Adrenal gland (tissue), 12 donors: ENCODE results near the gene PARP11. TPM values are rescaled to one million over a fixed set of nuclear protein-coding genes. Genes with fewer than 3 reads are reported as not detected.

Experiments used
- DNase-seq, 7 donors: peaks; one replicate each; pipeline ENCODE4 v3.0.0-alpha.2; 2019 to 2020
- H3K27ac ChIP-seq, 5 donors: fragments of 200-600 bp; sonication (generic) in 4 of 5; 1 replicate in 3 of 5; 2 replicates in 2 of 5; pipeline versions ENCODE4 v1.5.1 to v1.8.0; 2016 to 2020; ENCODE audit warnings: mild to moderate bottlenecking in 1 of 5
- H3K27me3 ChIP-seq: fragments of 200-600 bp; 2 replicates; pipeline ENCODE4 v1.8.0; 2021
- H3K36me3 ChIP-seq, 2 donors: fragments of 200-600 bp; replicated peaks in 1 of 2; 1 replicate in 1 of 2; 2 replicates in 1 of 2; pipeline versions ENCODE4 v1.5.1 to v1.8.0; 2018 to 2022
- H3K4me1 ChIP-seq, 2 donors: fragments of 200-600 bp; replicated peaks in 1 of 2; 1 replicate in 1 of 2; 2 replicates in 1 of 2; pipeline versions ENCODE4 v1.5.1 to v1.8.0; 2018 to 2021
- H3K4me3 ChIP-seq, 4 donors: fragments of 200-600 bp; sonication (generic) in 3 of 4; one replicate each; pipeline ENCODE4 v1.5.1; 2016 to 2018
- H3K9me3 ChIP-seq, 3 donors: fragments of 200-600 bp; sonication (generic) in 1 of 3; replicated peaks in 1 of 3; 1 replicate in 2 of 3; 2 replicates in 1 of 3; pipeline versions ENCODE4 v1.5.1 to v1.8.0; 2016 to 2021
- POLR2A ChIP-seq, 2 donors: fragments of 450-650 bp; IDR thresholded peaks; one replicate each; pipeline ENCODE4 v1.6.1; 2017; ENCODE audit warnings: antibody characterized with exemption in 2 of 2, mild to moderate bottlenecking in 2 of 2, moderate library complexity in 1 of 2
- WGBS, 4 donors: extraction: QIAGEN DNeasy Blood & Tissue Kit in 2 of 4; methylation state at CpG; one replicate each; pipeline versions ENCODE4 v1.1.5 to v1.1.7; 2013 to 2017; 5-methylcytosine and 5-hydroxymethylcytosine counted together
- intact Hi-C, 2 donors: fragments of 100-400 bp; cut with DNase I; formaldehyde crosslinking; loops; one replicate each; pipeline versions ENCODE4 v1.14.1 to v1.15.0; 2022 to 2023
- polyA plus RNA-seq, 3 donors: library from polyadenylated mRNA; stranded (reverse); fragments of 200-250 nt in 2 of 3; fragments of 350-450 nt in 1 of 3; fragmentation: Illumina TruSeq in 1 of 3; extraction: RNeasy Lipid Tissue Mini Kit (QIAGEN cat#74804) in 1 of 3; gene quantifications; one replicate each; pipeline ENCODE4 v1.2.3, GENCODE V29; 2013 to 2014
- total RNA-seq, 9 donors: library from RNA; depleted of rRNA in 4 of 9; stranded (reverse); fragments of >200 nt in 4 of 9; fragments of 120-200 nt in 1 of 9; fragmentation: NEBNext Ultra II Directional in 1 of 9; extraction: Animal tissue kit (Norgen Biotek cat#: 25700) in 1 of 9; gene quantifications; one replicate each; pipeline versions ENCODE4 v1.1.0 to v1.2.4, GENCODE V29; 2013 to 2023
- TF ChIP-seq, protein P1 (sequence below), 6 experiments: fragments of 450-650 bp in 4 of 6; fragments of 200-600 bp in 2 of 6; sonication (generic) in 1 of 6; IDR thresholded peaks; 1 replicate in 5 of 6; 2 replicates in 1 of 6; pipeline versions ENCODE4 v1.5.1 to v1.8.0; 2016 to 2021; ENCODE audit warnings: antibody characterized with exemption in 6 of 6, mild to moderate bottlenecking in 2 of 6, moderate library complexity in 1 of 6
- donor health status: healthy with polysubstance abuse.
- donor health status: Bipolar disorder and iron deficiency.
- donor health status: DM: yes; HTN: yes; CAD: no.
- donor health status: DM: no; HTN: no; CAD: no.
- donor health status: DM: no; HTN: no; CAD: no.
- donor health status: DM: yes; HTN: yes; CAD: no.

PARP11 gene
- total and polyA plus RNA-seq, 12 donors: 2.8 to 29.8 (median 16.8) TPM

DNA sequence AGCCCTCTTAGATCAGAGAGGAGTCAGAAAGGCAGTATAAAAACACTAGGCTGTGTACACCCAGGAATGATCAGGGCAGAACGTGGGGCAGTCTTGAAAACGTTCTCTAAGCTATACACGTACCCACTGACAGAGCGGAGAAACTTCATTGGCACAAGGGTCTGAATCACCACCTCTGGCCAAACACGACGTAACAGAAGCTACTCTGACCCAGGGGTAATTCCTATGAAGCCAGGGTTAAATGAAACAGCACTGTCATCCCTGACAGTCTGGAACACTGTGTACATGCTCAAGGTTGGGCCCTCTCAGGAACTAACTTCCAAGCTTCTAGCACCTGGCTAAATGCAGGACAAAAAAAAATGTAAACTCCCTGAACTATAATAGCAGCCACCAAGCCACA lies 38.4 kb downstream of the PARP11 start:
- H3K27ac ChIP-seq: peak overlapping the region in 4 of 5 donors; percentile 40 to 87 (median 72)
- DNase-seq: peak; percentile 58 to 80 (median 77)
- no peaks in the 10 kb centered on the region for H3K27me3 ChIP-seq
- no peaks in the 10 kb centered on the region for H3K36me3 ChIP-seq
- TF ChIP-seq, protein P1, sequence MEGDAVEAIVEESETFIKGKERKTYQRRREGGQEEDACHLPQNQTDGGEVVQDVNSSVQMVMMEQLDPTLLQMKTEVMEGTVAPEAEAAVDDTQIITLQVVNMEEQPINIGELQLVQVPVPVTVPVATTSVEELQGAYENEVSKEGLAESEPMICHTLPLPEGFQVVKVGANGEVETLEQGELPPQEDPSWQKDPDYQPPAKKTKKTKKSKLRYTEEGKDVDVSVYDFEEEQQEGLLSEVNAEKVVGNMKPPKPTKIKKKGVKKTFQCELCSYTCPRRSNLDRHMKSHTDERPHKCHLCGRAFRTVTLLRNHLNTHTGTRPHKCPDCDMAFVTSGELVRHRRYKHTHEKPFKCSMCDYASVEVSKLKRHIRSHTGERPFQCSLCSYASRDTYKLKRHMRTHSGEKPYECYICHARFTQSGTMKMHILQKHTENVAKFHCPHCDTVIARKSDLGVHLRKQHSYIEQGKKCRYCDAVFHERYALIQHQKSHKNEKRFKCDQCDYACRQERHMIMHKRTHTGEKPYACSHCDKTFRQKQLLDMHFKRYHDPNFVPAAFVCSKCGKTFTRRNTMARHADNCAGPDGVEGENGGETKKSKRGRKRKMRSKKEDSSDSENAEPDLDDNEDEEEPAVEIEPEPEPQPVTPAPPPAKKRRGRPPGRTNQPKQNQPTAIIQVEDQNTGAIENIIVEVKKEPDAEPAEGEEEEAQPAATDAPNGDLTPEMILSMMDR (IDR thresholded peaks at IDR 0.05): no peak
- TF ChIP-seq POLR2A (IDR thresholded peaks at IDR 0.05): peak in 1 of 2 donors; percentile 70
- intact Hi-C loops: no loop called here
- H3K4me1 ChIP-seq: peaks cover 6 to 29% of the 10 kb centered on the region in 2 donors
- no peak overlapping the region for H3K4me3 ChIP-seq
- H3K9me3 ChIP-seq: no peaks in the 10 kb centered on the region
- 44 to 67% (median 52%) methylated on average over 6 of the region's 6 CpGs for WGBS, 4 donors

DNA sequence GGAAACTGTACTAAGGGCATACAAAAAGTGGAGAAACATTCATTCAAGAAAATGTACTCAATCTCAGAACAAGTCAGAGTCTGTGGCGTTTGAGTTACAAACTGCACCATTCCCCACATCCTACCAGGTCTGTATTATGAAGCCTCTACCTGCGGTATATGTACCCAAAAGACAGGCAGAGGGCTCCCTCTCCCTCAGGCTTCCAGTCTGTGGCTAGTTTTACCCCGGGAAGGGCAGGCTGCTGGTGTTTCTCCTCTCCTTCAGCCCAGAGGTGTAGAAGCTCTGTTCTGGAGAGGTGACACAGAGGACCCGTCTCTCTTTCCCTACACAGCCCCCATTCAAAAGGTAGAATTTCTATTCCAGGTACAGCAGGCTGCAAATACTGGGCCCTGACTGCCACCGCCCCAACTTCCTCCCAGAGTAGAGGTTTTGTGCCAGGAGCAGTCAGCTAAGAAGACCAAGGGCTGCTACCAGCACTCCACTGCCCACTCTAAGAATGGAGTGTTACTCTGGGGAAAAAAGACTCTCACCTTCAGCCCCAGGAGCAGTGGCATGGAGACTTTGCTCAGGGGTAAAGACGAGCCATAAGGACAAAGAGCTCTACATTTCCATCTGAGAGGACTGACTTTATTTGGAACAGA lies 39.4 kb downstream of the PARP11 start:
- DNase-seq: no peak
- intact Hi-C loops: no loop called here
- WGBS, 4 donors: 82 to 93% (median 91%) methylated on average over 6 of the region's 6 CpGs

DNA sequence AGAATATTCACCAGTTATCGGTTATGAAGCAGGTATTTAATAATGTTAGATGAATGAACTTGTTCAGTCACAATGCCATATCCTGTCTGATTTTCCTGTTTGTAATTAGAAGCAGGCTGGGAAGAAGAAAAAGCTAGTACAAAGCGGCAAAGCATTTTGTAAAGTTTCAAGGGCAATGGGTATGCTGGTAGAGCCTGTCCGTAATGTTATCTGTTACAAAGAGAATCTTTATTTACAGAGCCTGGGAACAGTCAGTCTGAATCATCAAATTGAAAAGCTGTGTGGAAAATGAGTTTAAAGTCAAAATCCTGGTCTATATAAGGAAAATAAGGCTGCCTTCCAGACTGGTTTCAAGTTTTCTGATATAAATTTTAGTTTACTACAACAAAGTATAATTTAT lies 40.5 kb downstream of the PARP11 start:
- Histone ChIP-seq H3K4me3 (no peak overlapping the region), H3K36me3 (no peaks in the 10 kb centered on the region), H3K4me1 (peaks cover 6 to 29% of the 10 kb centered on the region in 2 donors), H3K27ac (peak overlapping the region in 3 of 5 donors; percentile 23 to 68 (median 67)), H3K9me3 (no peaks in the 10 kb centered on the region), H3K27me3 (no peaks in the 10 kb centered on the region)
- no peak for TF ChIP-seq POLR2A (IDR thresholded peaks at IDR 0.05)
- TF ChIP-seq, protein P1 (IDR thresholded peaks at IDR 0.05): no peak
- WGBS, 4 donors: 34 to 39% (median 38%) methylated on average over 3 of the region's 3 CpGs
- intact Hi-C loops: no loop called here
- no peak for DNase-seq

More for the DNA sequence above, 39.4 kb downstream of the PARP11 start:
- Histone ChIP-seq H3K36me3 (no peaks in the 10 kb centered on the region), H3K4me1 (peaks cover 6 to 29% of the 10 kb centered on the region in 2 donors), H3K27me3 (no peaks in the 10 kb centered on the region), H3K4me3 (no peak overlapping the region), H3K27ac (peak overlapping the region in 4 of 5 donors; percentile 40 to 87 (median 72)), H3K9me3 (no peaks in the 10 kb centered on the region)
- TF ChIP-seq POLR2A (IDR thresholded peaks at IDR 0.05): no peak
- TF ChIP-seq, protein P1 (IDR thresholded peaks at IDR 0.05): no peak

DNA sequence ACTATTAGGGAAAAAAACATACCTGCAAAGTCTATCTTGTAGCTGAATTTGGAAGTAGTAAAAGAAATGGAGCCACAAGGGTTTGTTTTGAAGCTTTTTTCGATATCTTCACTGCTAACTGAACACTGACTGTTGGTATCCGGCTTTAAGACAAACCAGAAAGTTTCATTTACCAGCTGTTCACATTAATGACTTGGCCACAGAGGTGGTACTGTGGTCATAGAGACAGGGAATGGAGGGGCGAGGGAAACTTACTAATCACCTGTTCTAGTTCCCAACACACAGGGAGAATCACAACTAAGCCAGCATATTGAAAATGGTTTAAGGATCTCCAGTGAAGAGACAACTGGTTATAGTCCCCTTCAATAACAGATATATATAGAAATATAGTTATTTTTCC lies 44.3 kb downstream of the PARP11 start:
- intact Hi-C loops: no loop called here
- DNase-seq: no peak
- TF ChIP-seq POLR2A (IDR thresholded peaks at IDR 0.05): no peak
- TF ChIP-seq, protein P1 (IDR thresholded peaks at IDR 0.05): no peak
- Histone ChIP-seq H3K9me3 (no peaks in the 10 kb centered on the region), H3K27me3 (no peaks in the 10 kb centered on the region), H3K36me3 (peaks cover 0 to 10% of the 10 kb centered on the region in 2 donors), H3K27ac (no peak overlapping the region), H3K4me3 (no peak overlapping the region), H3K4me1 (peaks cover 6 to 21% of the 10 kb centered on the region in 2 donors)
- 94 to 95% (median 94%) methylated on average over 3 of the region's 3 CpGs for WGBS, 4 donors
